ENCODE measurements around the gene PWP1. TPM values are rescaled to one million over a fixed set of nuclear protein-coding genes. Genes with fewer than 3 reads are reported as not detected.

Gene PWP1
- total and polyA plus RNA-seq, 9 of the 15 experiments (the other 6 are each of a cell fraction or from before 2014, with no cell fraction given) = 61.6 to 401 (median 111) TPM

GRCh38 chr12:107759410-107759809, 73.8 kb downstream of the PWP1 start:
- Histone ChIP-seq H3K9me3 (replicated peaks; ENCODE audit: control insufficient read depth, insufficient read depth, low read depth, low read length) (no peaks in the 10 kb centered on the region), H3K9me1 (ENCODE audit: control insufficient read depth, insufficient read depth, low read length) (no peaks in the 10 kb centered on the region), H3K4me1 (replicated peaks in 1 of 2; ENCODE audit: control insufficient read depth in 2 of 2, insufficient read depth in 2 of 2, low read length in 2 of 2) (peaks cover 9 to 13% of the 10 kb centered on the region in 2 experiments; a peak in 4 of 5 replicates), H3K36me3 (ENCODE audit: control insufficient read depth, insufficient read depth, low read length) (peaks cover 45% of the 10 kb centered on the region), H3K27ac (ENCODE audit: extremely low read depth, low read depth, low read length) (peak overlapping the region; percentile 52; the same call in 2 of the 3 replicates), H4K20me1 (replicated peaks; ENCODE audit: control insufficient read depth, insufficient read depth, low read length) (no peaks in the 10 kb centered on the region), H3K27me3 (ENCODE audit: control insufficient read depth in 2 of 2, insufficient read depth in 2 of 2, low read length in 2 of 2) (0 out of 5 replicates have a peak, but pooled peaks cover 0 to under 1% of the 10 kb centered on the region in 2 experiments), H3K9ac (ENCODE audit: insufficient read depth in 1 of 2, low read depth in 2 of 2, low read length in 2 of 2) (peak overlapping the region; percentile 74 to 79; a peak in 3 of 4 replicates), H2AFZ (ENCODE audit: low read depth, low read length) (0 out of 2 replicates have a peak overlapping the region, but pooled peaks have one; percentile 6), H3K79me2 (ENCODE audit: control insufficient read depth, insufficient read depth, low read length) (peaks cover 32% of the 10 kb centered on the region), H3K4me2 (ENCODE audit: insufficient read depth, low read length) (peak overlapping the region; percentile 95), H3K4me3 (peak overlapping the region; percentile 82)
- in situ Hi-C loops (cut with MboI) (no loop called here), intact Hi-C loops (cut with micrococcal nuclease) (no loop called here)
- no TSS peak for BruUV-seq (replicated peaks)
- FAIRE-seq (peak; percentile 83), DNase-seq (ENCODE audit: extremely low read depth in 1 of 4, low spot score in 3 of 4) (peak; percentile 47 to 71 (median 56)), ATAC-seq (peak; percentile 76)
- CTCF ChIA-PET (ENCODE audit: low intra/inter-chr PET ratio) = no interaction called here
- POLR2A ChIA-PET = interaction anchor here (0.9 to 2.0 kb wide), 2 partner anchors 11 to 77 kb away, joined by 3 to 10 read pairs; no protein-coding TSS in a partner anchor
- WGBS (ENCODE audit: insufficient coverage, low coverage, missing lambda C conversion rate) = 0% methylated on average over 3 of the region's 3 CpGs
- TF ChIP-seq ZNF316 (IDR thresholded peaks at IDR 0.05) (peak; percentile 76), SLC30A9 (CRISPR knock-in tag; IDR thresholded peaks at IDR 0.05) (no peak), ZFP91 (CRISPR knock-in tag; IDR thresholded peaks at IDR 0.05) (no peak), C11orf30 (IDR thresholded peaks at IDR 0.05; ENCODE audit: low read depth) (peak; percentile 67; the same call in 1 of the 2 replicates), SRSF7 (optimal IDR thresholded peaks at IDR 0.05; ENCODE audit: low read depth, low read length) (no peak), HNRNPUL1 (IDR thresholded peaks at IDR 0.05; ENCODE audit: low read length) (no peak), MNT (conservative IDR thresholded peaks at IDR 0.05) (no peak; a peak in 1 of 4 replicates), SMARCE1 (IDR thresholded peaks at IDR 0.05) (no peak), PML (IDR thresholded peaks at IDR 0.05; ENCODE audit: low read length) (peak; percentile 32; the same call in 1 of the 2 replicates), RNF2 (IDR thresholded peaks at IDR 0.05) (no peak), ETV5 (CRISPR knock-in tag; IDR thresholded peaks at IDR 0.05; ENCODE audit: low read depth) (no peak), HNRNPL (IDR thresholded peaks at IDR 0.05; ENCODE audit: low read depth, low read length) (no peak), ATF3 (IDR thresholded peaks at IDR 0.05) (peak; percentile 92), ATF3 (CRISPR knock-in tag; conservative IDR thresholded peaks at IDR 0.05) (no peak), MAFG (tag; conservative IDR thresholded peaks at IDR 0.05) (peak; percentile 63), RCOR1 (IDR thresholded peaks at IDR 0.05; ENCODE audit: borderline replicate concordance in 1 of 2, low read depth in 2 of 2, low read length in 2 of 2) (peak in 1 of 2 experiments; percentile 66; a peak in 2 of 4 replicates), HMBOX1 (IDR thresholded peaks at IDR 0.05) (no peak)
